MV-4-11 (cell line): ENCODE results near the gene CAGE1.
A peak's percentile ranks its signal among the peaks of the same experiment; 100 is the strongest.
"Not testable (repeated sequence)": the region's sequence is repeated elsewhere in the genome, so short reads cannot be mapped to it uniquely, and the experiment has no call there.

Source experiments
- DNase-seq: peaks from one replicate; lab custom pipeline; 2025; lab: John Stamatoyannopoulos, UW

CAGE1 gene

DNA sequence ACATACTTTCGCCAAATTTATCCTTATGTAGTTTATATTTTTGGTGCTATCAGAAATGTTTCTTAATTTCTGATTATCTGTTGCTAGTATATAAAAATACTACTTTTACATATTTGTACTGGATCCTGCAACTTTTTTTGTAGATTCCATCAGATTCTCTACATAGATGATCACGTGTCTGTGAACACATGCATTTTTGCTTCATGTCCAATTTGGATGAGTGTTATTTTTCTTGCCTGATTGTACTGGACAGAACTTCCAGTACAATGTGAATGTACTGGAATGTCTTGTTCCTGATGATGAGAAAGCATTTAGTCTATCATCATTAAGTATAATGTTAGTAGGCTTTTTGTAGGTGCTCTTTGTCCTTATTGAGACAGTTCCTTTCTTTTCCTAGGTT is 51.5 kb downstream of the CAGE1 start:
- DNase-seq: no peak

DNA sequence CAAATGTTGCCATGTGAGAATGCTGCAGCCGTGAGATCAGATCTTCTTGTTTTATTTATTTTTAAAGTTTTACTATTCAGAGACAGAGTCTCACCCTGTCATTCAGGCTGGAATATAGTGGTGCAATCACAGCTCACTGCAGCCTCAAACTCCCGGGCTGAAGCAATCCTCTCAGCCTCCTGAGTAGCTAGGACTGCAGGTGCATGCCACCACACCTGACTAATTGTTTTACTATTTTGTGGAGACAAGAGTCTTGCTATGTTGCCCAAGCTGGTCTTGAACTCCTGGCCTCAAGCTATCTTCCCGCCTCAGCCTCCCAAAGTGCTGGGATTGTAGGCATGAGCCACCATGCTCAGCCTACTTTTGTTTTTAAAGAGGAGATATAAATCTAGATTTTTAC is 54.0 kb downstream of the CAGE1 start:
- DNase-seq: no peak

DNA sequence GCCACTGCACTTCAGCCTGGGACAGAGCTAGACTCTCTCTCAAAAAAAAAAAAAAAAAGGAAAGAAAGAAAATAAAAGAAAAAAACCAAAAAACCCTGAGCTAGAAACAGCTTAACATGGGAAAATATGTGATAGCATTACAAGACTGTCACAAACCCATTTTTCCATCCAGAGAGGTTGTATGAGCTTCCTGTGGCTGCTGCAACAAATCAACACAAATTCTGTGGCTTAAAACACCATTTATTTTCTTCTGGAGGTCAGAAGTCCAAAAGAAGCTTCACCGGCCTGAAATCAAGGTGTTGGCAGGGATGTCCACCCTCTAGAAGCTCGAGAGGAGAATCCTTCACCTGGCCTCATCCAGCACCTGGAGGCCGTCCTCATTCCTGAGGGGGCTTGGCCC is 54.9 kb downstream of the CAGE1 start:
- no peak for DNase-seq

DNA sequence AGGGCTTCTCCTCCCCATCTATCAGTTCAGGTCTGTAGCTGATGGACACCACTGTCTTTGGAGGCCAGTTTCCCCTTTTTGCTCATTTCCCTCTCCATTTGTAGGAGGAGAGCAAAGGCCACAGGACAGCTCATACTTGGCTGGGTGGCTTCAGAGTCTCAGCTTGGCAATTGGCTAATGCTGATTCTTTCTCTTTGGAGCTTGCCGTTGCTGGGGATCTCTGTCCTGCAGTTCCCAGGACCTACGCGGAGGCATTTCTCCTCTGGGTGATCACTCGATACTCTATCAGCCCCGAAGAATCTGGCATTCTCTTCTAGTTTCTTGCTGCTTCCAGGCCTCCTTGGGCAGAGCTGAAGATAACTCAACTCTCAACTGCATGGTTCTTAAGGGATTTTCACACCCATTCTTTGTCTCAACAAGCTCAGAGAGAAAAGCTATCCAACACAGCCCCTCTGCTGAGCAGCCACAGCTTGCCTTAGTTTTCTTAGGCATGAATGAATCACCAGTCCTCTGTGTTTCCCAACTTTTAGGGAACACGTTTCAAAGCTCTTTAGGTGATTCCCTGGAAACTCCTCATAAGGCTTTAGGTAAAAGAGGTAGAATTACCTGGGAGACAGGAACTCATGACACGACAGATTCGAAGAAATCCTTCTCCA is 57.3 kb downstream of the CAGE1 start:
- DNase-seq: peak; percentile 53

DNA sequence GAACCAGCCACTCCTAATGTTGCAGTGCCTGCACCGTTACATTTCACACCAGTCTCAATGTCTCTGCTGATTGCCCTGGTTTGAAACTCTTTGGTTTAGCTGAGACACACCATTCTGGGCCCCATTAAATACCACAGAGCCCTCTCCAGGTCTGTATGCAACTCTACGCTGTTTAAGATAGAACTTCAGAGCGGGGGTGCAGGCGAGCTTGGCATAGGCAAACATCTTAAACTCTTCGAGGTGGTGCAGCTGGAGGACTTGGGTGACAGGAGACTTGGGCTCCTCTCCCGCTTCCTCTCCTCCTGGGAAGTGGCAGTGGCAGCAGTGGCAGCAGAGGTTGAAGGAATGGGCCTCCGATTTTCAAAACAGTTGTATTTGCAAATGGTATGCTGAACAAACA is 58.1 kb downstream of the CAGE1 start:
- DNase-seq: no peak

DNA sequence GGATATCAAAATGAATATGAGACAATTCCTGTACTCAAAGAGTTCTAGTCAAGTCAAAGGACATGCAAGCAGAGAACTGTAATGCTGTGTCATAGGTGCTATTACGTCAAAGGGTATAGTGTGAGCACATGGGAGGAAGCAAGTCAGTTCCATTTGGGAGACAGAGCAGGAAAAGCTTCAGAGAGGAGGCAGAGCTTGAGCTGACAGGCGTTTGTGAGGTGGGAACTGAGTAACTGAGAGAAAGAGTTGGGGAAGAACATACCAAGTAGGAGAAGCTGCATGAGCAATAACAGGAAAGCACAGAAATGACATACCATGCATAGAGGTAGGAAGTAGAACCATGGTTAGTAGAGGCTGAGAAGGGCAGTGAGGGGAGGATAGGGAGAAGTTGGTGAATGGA is 61.3 kb downstream of the CAGE1 start:
- peak; percentile 40 for DNase-seq

DNA sequence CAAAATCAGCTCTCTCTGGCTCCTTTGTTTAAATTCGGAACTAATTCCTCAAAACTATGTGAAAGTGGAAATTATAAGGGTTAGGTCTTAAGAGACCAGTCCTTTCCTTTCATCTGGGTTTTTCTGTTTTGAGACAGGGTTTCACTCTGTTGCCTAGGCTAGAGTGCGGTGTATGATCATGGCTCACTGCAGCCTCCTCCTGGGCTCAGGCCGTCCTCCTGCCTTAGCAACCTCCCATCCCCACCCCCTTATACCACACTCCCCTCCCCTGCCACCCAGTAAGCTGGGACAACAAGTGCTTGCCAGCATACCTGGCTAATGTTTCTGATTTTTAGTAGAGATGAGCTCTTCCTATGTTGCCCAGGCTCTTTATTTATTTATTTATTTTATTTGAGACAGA is 63.8 kb downstream of the CAGE1 start:
- no peak for DNase-seq

DNA sequence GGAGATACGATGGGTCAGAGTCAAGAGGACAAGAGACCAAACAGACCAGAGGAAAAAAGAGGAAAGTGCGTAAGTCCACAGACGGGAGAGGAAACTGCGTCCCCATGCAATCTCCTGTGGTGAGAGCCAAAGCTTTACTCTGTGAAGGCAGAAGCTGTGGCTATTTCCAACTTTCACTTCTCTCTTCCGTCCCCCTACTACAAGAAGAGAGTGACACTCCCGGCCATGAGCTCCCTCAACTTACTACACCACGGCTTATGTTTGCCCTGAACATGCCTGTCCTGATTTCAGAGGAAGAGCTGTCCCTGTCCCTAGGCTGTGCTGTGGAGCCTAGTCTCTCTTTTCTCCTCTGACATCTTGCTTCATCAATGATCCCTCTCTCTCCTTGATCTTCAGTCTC is 65.0 kb downstream of the CAGE1 start:
- peak; percentile 98 for DNase-seq

DNA sequence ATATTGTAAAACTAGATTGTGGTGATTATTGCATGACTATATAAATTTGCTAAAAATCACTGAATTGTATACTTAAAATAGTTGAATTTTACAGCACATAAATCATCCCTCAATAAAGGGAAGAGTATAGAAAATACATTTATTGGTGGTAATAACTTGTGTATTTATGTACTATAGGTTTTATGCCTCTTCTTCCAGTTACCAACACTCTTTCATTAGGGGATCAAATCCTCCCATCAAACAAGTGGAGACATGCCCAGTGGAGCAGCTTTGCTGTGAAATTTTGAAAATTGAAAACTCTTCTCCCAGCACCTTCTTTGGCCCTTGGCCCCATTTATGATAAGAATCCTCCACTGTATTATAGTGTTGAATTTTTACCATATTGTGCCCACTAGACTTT is 66.5 kb downstream of the CAGE1 start:
- DNase-seq: no peak

DNA sequence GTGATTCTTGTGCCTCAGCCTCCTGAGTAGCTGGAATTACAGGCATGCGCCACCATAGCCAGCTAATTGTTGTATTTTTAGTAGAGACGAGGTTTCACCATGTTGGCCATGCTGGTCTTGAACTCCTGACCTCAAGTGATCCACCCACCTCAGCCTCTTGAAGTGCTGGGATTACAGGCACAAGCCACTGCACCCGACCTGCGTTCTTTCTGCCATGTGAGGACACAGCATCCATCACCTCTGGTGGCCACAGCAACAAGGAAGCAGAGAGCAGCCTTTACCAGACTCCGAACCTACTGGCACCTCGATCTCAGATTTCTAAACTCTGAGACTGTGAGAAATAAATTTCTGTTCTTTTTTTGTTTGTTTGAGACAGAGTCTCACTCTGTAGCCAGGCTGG is 67.7 kb downstream of the CAGE1 start:
- DNase-seq: not testable (repeated sequence)

DNA sequence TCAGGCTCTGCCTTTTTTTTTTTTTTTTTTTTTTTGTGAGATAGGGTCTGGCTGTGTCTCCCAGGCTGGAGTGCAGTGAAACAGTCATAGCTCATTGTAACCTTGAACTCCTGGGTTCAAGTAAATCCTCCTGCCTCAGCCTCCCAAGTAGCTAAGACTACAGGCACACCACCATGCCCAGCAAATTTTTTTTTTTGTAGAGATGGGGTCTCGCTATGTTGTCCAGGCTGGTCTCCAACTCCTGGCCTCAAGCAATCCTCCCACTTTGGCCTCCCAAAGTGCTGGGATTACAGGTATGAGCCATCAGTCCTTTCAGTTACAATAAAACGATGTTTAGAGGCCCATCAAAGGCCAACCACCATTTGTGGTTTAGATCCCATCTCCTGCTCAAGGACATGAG is 70.1 kb downstream of the CAGE1 start:
- not testable (repeated sequence) for DNase-seq

DNA sequence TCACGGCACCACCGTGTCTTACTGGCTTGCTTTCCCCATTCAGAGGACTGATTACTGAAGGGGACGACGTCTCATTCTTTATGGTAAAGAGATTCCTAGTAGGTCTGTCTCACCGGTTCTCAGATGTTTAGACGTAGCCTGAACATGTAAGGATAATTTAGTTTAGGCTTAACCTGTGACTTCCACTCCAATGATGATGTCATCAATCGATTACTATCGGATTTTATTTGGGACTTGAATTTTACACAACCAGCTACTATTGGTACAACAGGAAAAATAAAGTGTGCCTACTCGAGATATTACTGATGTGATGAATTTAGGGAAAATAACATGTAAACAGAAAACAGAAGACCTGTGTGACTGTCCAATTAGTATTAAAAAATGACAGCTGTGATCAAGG is 72.0 kb downstream of the CAGE1 start:
- DNase-seq: no peak

DNA sequence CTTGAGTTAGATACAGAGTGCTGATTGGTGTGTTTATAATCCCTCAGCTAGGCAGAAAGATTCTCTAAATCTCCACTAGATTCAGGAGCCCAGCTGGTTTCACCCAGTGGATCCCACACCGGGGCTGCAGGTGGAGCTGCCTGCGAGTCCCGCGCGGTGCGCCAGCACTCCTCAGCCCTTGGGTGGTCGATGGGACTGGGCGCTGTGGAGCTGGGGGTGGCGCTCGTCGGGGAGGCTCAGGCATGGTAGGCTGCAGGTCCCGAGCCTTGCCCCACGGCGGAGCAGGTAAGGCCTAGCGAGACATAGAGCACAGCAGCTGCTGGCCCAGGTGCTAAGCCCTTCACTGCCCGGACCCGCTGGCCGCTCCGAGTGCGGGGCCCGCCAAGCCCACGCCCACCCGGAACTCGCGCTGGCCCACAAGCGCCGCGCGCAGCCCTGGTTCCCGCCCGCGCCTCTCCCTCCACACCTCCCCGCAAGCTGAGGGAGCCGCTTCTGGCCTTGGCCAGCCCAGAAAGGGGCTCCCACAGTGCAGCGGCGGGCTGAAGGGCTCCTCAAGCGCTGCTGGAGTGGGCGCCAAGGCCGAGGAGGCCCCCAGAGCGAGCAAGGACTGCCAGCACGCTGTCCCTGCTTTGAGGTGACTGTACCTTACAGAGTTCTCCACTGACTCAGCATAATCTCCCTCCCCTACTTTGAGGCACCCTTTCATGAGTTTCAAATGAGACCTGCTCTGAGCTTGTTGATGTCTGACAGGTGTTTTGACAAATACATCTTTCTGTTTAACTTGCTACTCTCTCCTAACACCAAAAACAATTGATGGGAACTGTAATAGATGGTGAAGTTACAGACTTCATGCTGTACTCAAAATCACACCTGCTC is 72.6 kb downstream of the CAGE1 start:
- no peak for DNase-seq

DNA sequence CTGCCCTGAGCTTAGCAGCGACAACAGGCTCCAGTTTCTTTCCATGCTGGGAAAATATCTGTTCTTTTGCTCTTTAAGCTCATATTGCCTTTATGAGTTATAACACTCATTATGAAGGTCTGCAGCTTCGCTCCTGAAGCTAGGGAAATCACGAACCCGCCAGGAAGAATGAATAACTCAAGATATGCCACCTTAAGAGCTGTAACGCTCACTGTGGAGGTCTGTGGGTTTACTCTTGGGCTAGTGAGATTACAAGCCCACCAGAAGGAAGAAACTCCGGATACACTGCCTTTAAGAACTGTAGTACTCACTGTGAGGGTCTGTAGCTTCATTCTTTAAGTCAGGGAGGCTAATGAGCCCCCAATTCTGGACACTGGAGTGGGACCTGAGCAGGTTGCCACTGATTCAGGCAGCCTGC is 73.6 kb downstream of the CAGE1 start:
- no peak for DNase-seq

DNA sequence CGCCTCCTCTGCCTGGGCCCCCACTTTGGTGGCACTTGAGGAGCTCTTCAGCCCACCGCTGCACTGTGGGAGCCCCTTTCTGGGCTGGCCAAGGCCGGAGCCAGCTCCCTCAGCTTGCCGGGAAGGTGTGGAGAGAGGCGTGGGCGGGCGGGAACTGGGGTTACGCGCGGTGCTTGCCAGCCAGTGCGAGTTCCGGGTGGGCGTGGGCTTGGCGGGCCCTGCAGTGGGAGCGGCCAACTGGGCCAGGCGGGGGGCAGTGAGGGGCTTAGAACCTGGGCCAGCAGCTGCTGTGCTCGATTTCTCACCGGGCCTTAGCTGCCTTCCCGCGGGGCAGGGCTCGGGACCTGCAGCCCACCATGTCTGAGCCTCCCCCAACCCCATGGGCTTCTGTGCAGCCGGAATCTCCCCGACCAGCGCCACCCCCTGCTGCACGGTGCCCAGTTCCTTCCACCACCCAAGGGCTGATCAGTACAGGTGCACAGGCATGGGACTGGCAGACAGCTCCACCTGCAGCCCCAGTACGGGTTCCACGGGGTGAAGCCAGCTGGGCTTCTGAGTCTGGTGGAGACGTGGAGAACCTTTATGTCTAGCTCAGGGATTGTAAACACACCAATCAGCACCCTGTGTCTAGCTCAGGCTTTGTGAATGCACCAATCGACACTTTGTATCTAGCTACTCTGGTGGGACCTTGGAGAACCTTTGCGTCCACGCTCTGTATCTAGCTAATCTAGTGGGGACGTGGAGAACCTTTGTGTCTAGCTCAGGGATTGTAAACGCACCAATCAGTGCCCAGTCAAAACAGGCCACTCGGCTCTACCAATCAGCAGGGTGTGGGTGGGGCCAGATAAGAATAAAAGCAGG is 74.2 kb downstream of the CAGE1 start:
- DNase-seq: not testable (repeated sequence)

DNA sequence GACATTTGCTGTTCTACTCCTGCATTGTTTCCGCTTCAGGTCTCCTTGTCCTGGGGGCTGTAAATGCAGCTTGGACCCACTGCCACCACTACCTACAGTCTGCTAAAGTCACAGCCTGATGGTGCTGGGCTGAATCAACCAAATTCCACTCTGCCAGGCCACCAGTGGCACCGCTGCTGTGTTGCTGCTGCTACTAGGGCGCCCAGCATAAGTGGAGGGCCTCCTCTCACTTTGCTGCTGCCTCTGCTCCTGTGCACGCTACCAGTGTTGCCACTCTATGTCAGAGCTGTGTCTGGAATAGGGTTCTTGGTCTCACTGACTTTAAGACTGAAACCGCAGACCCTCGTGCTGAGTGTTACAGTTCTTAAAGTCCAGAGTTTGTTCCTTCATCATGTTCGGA is 75.1 kb downstream of the CAGE1 start:
- no peak for DNase-seq

DNA sequence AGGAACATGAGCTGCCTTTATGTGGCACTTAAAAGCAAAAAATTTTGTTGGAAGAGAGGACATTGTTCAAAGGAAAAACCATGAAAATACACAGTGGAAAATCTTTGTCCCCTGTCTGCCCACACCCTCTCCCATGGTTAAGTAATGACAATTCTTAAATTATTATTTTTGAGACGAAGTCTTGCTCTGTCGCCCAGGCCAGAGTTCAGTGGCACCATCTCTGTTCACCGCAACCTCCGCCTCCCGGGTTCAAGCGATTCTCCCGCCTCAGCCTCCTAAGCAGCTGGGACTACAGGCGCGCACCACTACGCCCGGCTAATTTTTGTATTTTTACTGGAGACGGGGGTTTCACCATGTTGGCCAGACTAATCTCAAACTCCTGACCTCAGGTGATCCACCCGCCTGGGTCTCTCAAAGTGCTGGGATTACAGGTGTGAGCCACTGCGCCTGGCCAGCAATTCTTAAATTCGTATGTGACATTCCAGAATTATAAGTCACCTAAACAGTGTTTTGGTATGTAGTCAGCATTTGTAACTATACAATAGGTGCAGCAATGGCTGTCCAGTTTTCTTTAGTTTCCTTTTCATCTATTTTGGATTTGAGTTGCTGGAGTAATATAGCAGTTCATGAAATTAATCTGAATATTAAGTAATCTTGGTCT is 75.9 kb downstream of the CAGE1 start:
- no peak for DNase-seq

DNA sequence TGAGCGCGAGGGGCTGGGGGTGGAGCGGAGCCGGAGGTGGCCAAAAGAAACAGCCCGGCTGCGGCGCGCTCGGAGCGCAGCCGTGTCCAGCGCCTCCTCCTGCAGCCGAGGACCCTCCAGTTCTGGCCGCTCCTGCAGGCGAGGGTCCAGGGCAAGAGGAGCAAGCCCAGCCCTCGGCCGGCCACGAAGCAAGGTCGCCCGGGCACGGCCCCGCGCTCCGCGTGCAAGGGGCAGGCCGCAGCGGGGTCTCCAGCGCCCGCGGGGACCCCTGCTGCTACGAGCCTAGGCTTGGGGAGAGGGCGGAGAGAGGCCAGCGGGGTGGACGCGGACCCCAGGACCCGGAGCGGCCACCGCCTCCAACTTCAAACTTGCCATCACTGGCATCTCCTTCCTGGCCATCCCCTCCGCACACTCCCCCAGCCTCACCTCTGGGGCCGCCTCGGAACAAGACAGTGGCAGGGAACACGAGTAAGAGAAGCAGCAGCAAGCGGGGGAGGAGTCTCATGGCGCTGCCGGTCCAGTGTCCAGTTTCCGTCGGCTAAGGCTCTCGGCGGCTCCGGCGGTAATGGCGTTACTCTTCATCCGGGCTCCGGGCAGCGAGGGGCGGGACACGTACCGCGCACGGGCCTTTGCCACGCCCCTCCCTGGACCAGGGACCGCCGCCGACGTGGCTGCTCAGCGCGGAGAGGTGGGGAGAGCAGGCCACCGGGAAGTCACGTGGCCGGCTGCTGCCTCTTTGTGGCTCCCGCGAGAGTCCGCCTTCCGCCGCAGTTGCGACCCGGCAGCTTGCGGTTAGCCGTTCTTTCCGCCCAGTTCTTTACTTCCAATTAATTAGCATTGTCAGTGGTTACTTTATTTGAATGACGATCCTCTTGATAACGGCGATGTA is 76.7 kb downstream of the CAGE1 start, which contains the start of gene SSR1:
SSR1 (minus strand) TSS at position 584 of the 889 bp plus-strand sequence; CDS start at position 505, 79 bp downstream.
- peak; percentile 96 for DNase-seq

DNA sequence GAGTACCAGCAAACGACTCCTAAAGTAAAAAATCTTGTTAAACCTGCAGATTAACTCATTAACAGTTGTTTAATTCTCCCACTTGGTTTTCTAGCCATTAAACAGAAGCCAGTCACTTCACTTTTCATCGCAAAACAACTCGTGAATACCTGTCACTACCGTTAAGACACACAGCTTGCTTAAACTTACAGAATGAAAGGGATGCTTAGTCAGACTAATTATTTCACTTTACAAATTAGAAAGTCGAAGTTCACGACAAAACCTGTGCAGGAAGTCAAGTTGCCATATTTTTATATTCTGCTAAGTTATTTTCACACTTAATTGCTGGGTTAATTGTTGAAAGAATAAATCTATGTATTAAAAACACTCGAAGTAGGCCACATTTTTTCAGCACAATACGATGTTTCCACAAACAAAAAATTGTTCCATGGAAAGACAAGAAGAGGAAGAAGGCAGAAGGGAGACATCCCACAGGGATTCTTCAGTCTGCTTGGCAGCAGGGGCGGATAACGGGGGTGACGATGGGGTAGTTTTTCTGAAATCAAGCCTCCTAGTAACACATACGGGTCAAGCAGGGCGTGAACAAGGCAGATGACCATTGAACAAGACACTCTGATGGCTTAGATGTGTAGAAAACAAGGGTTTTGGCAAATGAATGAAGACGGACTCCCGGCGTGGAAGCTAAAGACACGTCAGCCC is 77.5 kb downstream of the CAGE1 start:
- DNase-seq: peak; percentile 17

DNA sequence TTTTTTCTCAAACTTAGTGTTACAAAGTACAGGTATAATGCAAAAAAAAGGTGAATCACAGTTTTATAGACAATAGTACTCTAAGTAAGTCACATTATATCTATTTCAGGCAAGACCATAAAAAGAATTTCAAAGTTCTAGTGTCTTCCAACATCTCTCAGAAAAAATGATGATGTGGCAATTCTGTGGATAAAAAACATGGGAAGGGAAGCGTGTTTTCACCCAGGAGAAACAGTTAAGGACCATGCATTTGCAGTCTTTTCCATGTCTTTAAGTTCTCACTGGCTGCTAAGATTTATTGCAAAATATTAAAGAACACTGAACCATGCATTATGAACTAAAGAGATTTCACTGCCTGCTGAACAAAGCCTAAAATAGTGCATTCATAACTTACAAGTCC is 78.4 kb downstream of the CAGE1 start:
- DNase-seq: no peak
